Measurements from ENCODE around the gene TMBIM6.
"Not testable (repeated sequence)": the region's sequence is repeated elsewhere in the genome, so short reads cannot be mapped to it uniquely, and the experiment has no call there.

Gene TMBIM6

GRCh38 chr12:49728446-49728845, 12.9 kb upstream of the TMBIM6 start:
- no peak for DNase-seq (ENCODE audit: low spot score)

- no peak for DNase-seq (ENCODE audit: low spot score)
Observed at GRCh38 chr12:49730050-49730449, 11.3 kb upstream of the TMBIM6 start.

- DNase-seq (ENCODE audit: low spot score) = no peak
Observed at GRCh38 chr12:49730568-49731101, 10.7 kb upstream of the TMBIM6 start.

- DNase-seq (ENCODE audit: low spot score) = no peak
Observed at GRCh38 chr12:49733219-49734017, 7.9 kb upstream of the TMBIM6 start.

- DNase-seq (ENCODE audit: low spot score) = not testable (repeated sequence)
Observed at GRCh38 chr12:49734900-49735299, 6.5 kb upstream of the TMBIM6 start.

GRCh38 chr12:49738721-49739120, 2.6 kb upstream of the TMBIM6 start:
- DNase-seq (ENCODE audit: low spot score) = not testable (repeated sequence)

GRCh38 chr12:49740277-49740676, 1.1 kb upstream of the TMBIM6 start:
- DNase-seq (ENCODE audit: low spot score) = not testable (repeated sequence)

- DNase-seq (ENCODE audit: low spot score) = peak; percentile 90
Observed at GRCh38 chr12:49741882-49742620, 694 bp downstream of the TMBIM6 start.

GRCh38 chr12:49744363-49744885, 3.1 kb downstream of the TMBIM6 start:
- DNase-seq (ENCODE audit: low spot score) = no peak

- no peak for DNase-seq (ENCODE audit: low spot score)
Observed at GRCh38 chr12:49748306-49748705, 6.9 kb downstream of the TMBIM6 start.

GRCh38 chr12:49748800-49749199, 7.4 kb downstream of the TMBIM6 start:
- DNase-seq (ENCODE audit: low spot score) = no peak

GRCh38 chr12:49750027-49750995, 9.0 kb downstream of the TMBIM6 start:
- peak; percentile 65 for DNase-seq (ENCODE audit: low spot score)

GRCh38 chr12:49750996-49751393, 9.6 kb downstream of the TMBIM6 start:
- DNase-seq (ENCODE audit: low spot score) = no peak

- DNase-seq (ENCODE audit: low spot score) = no peak
Observed at GRCh38 chr12:49761677-49762467, 20.5 kb downstream of the TMBIM6 start.

- no peak for DNase-seq (ENCODE audit: low spot score)
Observed at GRCh38 chr12:49762468-49762847, 21.1 kb downstream of the TMBIM6 start.

- DNase-seq (ENCODE audit: low spot score) = peak; percentile 79
Observed at GRCh38 chr12:49763006-49763591, 21.7 kb downstream of the TMBIM6 start.

- no peak for DNase-seq (ENCODE audit: low spot score)
Observed at GRCh38 chr12:49764126-49764525, 22.8 kb downstream of the TMBIM6 start.

GRCh38 chr12:49766115-49766455, 24.7 kb downstream of the TMBIM6 start:
- no peak for DNase-seq (ENCODE audit: low spot score)

- no peak for DNase-seq (ENCODE audit: low spot score)
Observed at GRCh38 chr12:49767333-49767732, 26.0 kb downstream of the TMBIM6 start.

- not testable (repeated sequence) for DNase-seq (ENCODE audit: low spot score)
Observed at GRCh38 chr12:49773102-49773501, 31.7 kb downstream of the TMBIM6 start.

GRCh38 chr12:49776413-49776812, 35.1 kb downstream of the TMBIM6 start:
- peak; percentile 55 for DNase-seq (ENCODE audit: low spot score)
